HUES48 (cell line): ENCODE data around the gene ARAP3.
"Not testable (repeated sequence)": the region's sequence is repeated elsewhere in the genome, so short reads cannot be mapped to it uniquely, and the experiment has no call there.

Experiments
- H3K27ac ChIP-seq: one replicate; pipeline ENCODE4 v1.7.0; 2013; ENCODE audit warnings: low read depth, low read length, inconsistent platforms
- H3K27me3 ChIP-seq: 2 replicates; pipeline ENCODE4 v1.6.1; 2013; ENCODE audit warnings: mild to moderate bottlenecking, low read length; ENCODE audit not compliant: control insufficient read depth, insufficient read depth
- H3K36me3 ChIP-seq: 2 replicates; pipeline ENCODE4 v1.6.1; 2013; ENCODE audit warnings: low read length; ENCODE audit not compliant: control insufficient read depth, insufficient read depth
- H3K4me1 ChIP-seq: 2 replicates; pipeline ENCODE4 v1.6.1; 2013; ENCODE audit warnings: mild to moderate bottlenecking, low read length; ENCODE audit not compliant: control insufficient read depth, insufficient read depth
- H3K4me3 ChIP-seq: 2 replicates; pipeline ENCODE4 v1.5.1; 2013; ENCODE audit warnings: mild to moderate bottlenecking, low read depth, low read length
- H3K9ac ChIP-seq: 2 replicates; pipeline ENCODE4 v1.6.1; 2013; ENCODE audit warnings: mild to moderate bottlenecking, low read depth, low read length, moderate library complexity
- H3K9me3 ChIP-seq: 2 replicates; pipeline ENCODE4 v1.6.1; 2013; ENCODE audit warnings: low read length; ENCODE audit not compliant: control insufficient read depth, insufficient read depth

The ARAP3 gene

DNA sequence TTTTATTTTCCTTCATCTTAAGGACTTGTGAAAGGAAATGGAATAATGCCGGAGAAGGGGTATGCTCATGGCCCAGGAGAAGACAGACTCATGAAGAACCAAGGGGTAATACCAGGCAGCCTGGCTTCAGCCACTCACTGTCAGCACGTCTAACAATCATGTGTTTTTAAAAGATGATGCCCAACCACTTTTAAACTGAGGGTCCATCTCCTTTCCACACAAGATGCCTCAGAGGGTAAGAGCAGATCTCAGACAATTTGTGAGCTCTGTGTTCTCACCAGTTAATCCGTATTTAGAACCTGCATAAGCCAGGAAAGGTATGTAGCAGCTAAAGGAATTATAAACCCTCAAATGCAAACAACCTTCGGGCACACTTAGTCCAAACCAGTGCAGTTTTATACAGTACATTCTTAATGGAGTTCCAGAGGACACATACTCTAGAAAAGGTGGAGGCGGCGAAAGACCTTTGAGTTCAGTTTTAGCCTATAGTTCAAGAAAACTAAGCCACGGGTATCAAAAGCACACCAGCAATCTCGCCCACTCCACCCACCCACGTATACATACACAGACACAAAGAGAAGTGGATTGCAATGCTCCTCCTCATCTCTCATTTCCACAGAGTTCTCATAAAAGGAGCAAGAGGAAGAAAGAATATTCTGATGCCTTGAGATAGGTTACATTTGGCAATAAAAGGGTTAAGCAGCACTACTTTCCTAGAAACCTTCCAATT lies 65.9 kb downstream of the ARAP3 start:
- H3K4me3 ChIP-seq = 0 out of 2 replicates have a peak overlapping the region, but pooled peaks have one; percentile 77
- H3K27me3 ChIP-seq = no peaks in the 10 kb centered on the region
- no peak overlapping the region for H3K9ac ChIP-seq
- no peaks in the 10 kb centered on the region for H3K9me3 ChIP-seq
- H3K27ac ChIP-seq = no peak overlapping the region
- peaks cover 44% of the 10 kb centered on the region for H3K4me1 ChIP-seq
- H3K36me3 ChIP-seq = peaks cover 21% of the 10 kb centered on the region

DNA sequence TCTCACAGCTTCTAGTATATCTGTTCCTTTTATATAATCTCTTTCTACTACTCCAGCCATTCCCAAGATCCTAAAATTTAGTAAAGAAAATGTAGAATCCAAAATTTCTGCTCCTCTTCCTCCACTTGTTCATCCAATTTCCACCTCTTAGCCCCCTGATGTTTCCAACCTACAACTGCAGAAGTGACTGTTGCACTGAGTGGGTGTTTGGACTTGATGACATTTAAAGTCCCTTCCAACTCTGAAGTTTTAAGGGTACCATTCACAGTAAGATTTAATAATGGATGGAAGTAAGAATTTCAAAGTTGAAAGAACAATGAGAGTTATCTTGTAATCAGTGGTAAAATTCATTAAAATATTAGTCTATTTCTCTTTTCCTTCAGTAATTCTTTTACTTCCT lies 68.7 kb downstream of the ARAP3 start:
- no peak overlapping the region for H3K9ac ChIP-seq

GRCh38 chr5:141611289-141611688 lies 70.7 kb downstream of the ARAP3 start:
- Histone ChIP-seq H3K27ac (peak overlapping the region; percentile 0), H3K4me3 (no peak overlapping the region), H3K36me3 (peaks cover 6% of the 10 kb centered on the region; the same call in 1 of the 2 replicates), H3K4me1 (peaks cover 28% of the 10 kb centered on the region), H3K9me3 (no peaks in the 10 kb centered on the region), H3K27me3 (no peaks in the 10 kb centered on the region), H3K9ac (no peak overlapping the region)

More for the DNA sequence above, 68.7 kb downstream of the ARAP3 start:
- H3K9me3 ChIP-seq = no peaks in the 10 kb centered on the region
- peaks cover 44% of the 10 kb centered on the region for H3K4me1 ChIP-seq
- H3K36me3 ChIP-seq = peaks cover 6% of the 10 kb centered on the region; the same call in 1 of the 2 replicates
- no peaks in the 10 kb centered on the region for H3K27me3 ChIP-seq
- H3K27ac ChIP-seq = no peak overlapping the region
- H3K4me3 ChIP-seq = no peak overlapping the region

DNA sequence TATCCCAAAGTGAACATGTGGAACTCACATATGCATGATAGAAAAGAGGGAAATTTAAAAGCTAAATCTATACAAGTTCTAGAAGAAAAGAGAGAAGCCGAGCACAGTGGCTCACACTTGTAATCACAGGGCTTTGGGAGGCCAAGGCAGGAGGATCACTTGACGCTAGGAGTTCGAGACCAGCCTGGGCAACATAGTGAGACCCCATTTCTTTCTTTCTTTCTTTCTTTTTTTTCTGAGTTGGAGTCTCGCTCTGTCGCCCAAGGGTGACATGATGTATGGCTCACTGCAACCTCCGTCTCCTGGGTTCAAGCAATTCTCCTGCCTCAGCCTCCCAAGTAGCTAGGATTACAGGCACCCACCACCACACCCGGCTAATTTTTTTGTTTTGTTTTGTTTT lies 72.1 kb downstream of the ARAP3 start:
- peaks cover 24% of the 10 kb centered on the region for H3K4me1 ChIP-seq
- not testable (repeated sequence) for H3K36me3 ChIP-seq, H3K9me3 ChIP-seq, H3K9ac ChIP-seq, H3K27ac ChIP-seq, H3K27me3 ChIP-seq, H3K4me3 ChIP-seq

DNA sequence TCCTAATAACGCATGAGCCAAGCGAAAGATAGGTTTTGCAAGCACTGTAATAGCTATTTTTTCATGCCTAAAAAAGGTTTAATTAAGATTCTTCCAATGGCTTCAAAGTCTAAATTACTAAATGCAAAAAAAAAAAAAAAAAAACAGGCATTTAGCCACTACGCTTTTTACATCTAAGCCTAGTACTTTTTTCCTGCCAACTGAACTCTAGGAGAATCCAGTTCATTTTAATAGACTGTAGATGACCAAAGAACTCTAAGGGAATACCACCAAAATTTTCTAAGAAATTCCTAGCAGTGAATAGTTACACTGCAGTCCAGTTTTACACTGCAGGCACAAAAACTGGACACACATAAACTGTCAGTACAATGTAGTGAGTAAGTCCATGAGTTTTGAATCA lies 73.0 kb downstream of the ARAP3 start:
- no peaks in the 10 kb centered on the region; the same call in 1 of the 2 replicates for H3K36me3 ChIP-seq
- H3K4me1 ChIP-seq = peaks cover 20% of the 10 kb centered on the region
- no peaks in the 10 kb centered on the region for H3K9me3 ChIP-seq
- no peak overlapping the region for H3K9ac ChIP-seq
- H3K4me3 ChIP-seq = no peak overlapping the region
- no peak overlapping the region for H3K27ac ChIP-seq
- H3K27me3 ChIP-seq = no peaks in the 10 kb centered on the region

GRCh38 chr5:141608557-141608956 lies 73.5 kb downstream of the ARAP3 start:
- H3K4me1 ChIP-seq = peaks cover 18% of the 10 kb centered on the region
- H3K36me3 ChIP-seq = no peaks in the 10 kb centered on the region; the same call in 1 of the 2 replicates
- no peaks in the 10 kb centered on the region for H3K9me3 ChIP-seq
- no peaks in the 10 kb centered on the region for H3K27me3 ChIP-seq
- H3K9ac ChIP-seq = no peak overlapping the region
- no peak overlapping the region for H3K4me3 ChIP-seq
- no peak overlapping the region for H3K27ac ChIP-seq

- H3K4me3 ChIP-seq = no peak overlapping the region
- no peak overlapping the region for H3K9ac ChIP-seq
- H3K27ac ChIP-seq = no peak overlapping the region
- no peaks in the 10 kb centered on the region for H3K27me3 ChIP-seq
- H3K36me3 ChIP-seq = no peaks in the 10 kb centered on the region; the same call in 1 of the 2 replicates
- H3K9me3 ChIP-seq = no peaks in the 10 kb centered on the region
- peaks cover 13% of the 10 kb centered on the region for H3K4me1 ChIP-seq
These were observed 74.0 kb downstream of the ARAP3 start for GRCh38 chr5:141608046-141608445.

DNA sequence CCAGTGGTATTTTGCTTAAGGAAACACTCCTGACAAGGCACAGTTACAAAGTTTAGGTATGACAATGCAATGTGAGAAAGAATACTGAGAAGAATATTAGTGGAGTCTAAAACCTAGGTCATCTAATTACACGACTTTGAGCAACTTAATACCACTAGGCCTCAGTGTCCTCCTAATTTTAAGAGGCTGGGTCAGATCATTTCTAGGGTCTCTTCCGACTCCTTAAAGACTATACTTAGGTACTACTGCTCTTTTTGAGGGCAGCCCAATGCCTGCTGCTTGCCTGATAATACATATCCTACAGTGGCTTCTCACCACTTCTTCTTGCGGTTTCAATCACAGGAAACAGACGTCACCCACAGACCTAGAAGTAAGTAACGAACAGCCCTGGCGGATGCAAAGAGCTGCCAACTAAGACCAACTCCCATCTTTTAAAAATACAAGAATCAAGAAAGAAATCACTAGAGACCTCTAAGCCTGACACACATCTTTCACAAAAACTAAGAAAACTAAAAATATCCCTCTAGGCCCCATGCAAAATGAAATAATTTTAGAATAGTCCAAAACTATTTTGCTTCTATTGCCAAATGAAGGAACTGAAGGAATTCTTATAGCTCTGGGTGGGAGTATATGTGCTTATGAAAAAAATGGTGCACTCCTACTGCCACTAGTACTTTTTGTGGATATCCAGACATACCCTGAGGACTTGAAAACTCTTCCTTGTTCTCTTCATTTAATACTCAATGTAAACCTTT lies 76.3 kb downstream of the ARAP3 start:
- Histone ChIP-seq H3K4me1 (peaks cover 5% of the 10 kb centered on the region; the same call in 1 of the 2 replicates), H3K36me3 (no peaks in the 10 kb centered on the region; the same call in 1 of the 2 replicates), H3K27ac (no peak overlapping the region), H3K27me3 (no peaks in the 10 kb centered on the region), H3K4me3 (no peak overlapping the region), H3K9ac (no peak overlapping the region), H3K9me3 (no peaks in the 10 kb centered on the region)

DNA sequence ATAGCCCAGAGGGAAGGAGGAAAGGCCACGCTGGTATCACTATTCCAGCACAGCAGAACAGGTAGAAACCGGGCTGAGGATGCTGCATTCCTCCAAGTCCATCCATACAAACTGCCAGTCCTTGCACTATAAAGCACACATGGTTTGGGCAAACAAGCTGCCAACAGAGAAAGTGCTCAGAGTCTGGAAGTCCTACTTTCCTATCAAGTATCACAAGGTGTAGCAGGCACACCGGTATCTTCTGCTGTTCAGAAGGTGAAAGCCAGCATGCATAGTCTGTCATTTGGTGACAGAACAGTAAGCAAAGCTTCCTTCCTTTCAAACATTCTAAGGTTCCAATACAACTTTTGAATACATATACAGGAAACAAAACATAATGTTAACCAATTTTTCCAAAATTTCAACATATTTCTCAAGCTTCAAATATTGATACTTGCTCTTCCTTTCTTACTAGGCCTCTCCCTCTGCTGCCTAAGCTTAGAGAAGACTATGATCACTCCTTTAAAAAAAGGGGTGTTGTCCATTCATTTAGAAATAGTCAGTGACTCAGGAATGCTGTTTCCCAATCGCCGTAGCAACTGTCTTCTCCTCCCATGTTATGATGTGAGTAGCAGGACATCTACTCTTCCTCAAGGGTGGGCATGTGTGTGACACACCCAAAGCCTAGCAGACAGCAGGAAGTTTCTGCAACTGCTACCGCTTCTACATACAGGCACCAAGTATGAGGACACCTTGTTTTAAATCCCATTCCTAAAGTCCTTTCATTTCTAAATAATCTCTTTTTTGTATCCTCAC lies 77.9 kb downstream of the ARAP3 start:
- H3K27ac ChIP-seq = peak overlapping the region; percentile 16
- H3K4me3 ChIP-seq = no peak overlapping the region
- H3K9ac ChIP-seq = no peak overlapping the region
- no peaks in the 10 kb centered on the region; the same call in 1 of the 2 replicates for H3K36me3 ChIP-seq
- no peaks in the 10 kb centered on the region for H3K9me3 ChIP-seq
- H3K27me3 ChIP-seq = no peaks in the 10 kb centered on the region
- H3K4me1 ChIP-seq = peaks cover 5% of the 10 kb centered on the region; the same call in 1 of the 2 replicates
